Endothelial cell of umbilical vein (primary cell): ENCODE data around the gene MRPL16. TPM values are rescaled to one million over a fixed set of nuclear protein-coding genes. Genes with fewer than 3 reads are reported as not detected.

Experiments
- BruUV-seq: library from RNA; stranded (reverse); fragments of 400-500 nt; replicated peaks from 2 replicates; lab custom pipeline; 2021; lab: Mats Ljungman, UMichigan
- CTCF ChIA-PET: fragments of 300-600, 350-600 bp; sonication (Branson Sonifier 250); formaldehyde crosslinking; loops from one replicate; lab custom pipeline; 2021; ENCODE audit warnings: antibody characterized with exemption, inconsistent platforms; lab: Charles Lee
- POLR2A ChIA-PET: fragments of 300-600, 350-600 bp; sonication (Branson Sonifier 250); formaldehyde crosslinking; loops from one replicate; lab custom pipeline; 2021; ENCODE audit warnings: antibody characterized with exemption, inconsistent platforms; lab: Charles Lee
- DNase-seq: peaks from one replicate; pipeline ENCODE4 v3.0.0-alpha.2; 2011; ENCODE audit warnings: low read depth, low spot score
- FAIRE-seq: peaks from 2 replicates; lab custom pipeline; 2011; peaks lifted over from hg19 to GRCh38; lab: Jason Lieb, UNC
- H2AFZ ChIP-seq: 2 replicates; pipeline ENCODE4 v1.6.0; 2012; ENCODE audit warnings: low read depth, low read length, control low read depth, inconsistent platforms
- H3K27ac ChIP-seq: 2 replicates; pipeline ENCODE4 v1.5.1; 2011; ENCODE audit warnings: low read depth, mild to moderate bottlenecking, control low read depth, low read length, moderate library complexity; ENCODE audit not compliant: insufficient read depth
- H3K27me3 ChIP-seq, 2 experiments: 2 replicates each; pipeline versions ENCODE4 v1.6.0 to v1.6.1; 2011; ENCODE audit warnings: low read length in 2 of 2, mixed read lengths in 1 of 2; ENCODE audit not compliant: control insufficient read depth in 2 of 2, insufficient read depth in 2 of 2
- H3K36me3 ChIP-seq, 2 experiments: 2 replicates in 1 of 2; 3 replicates in 1 of 2; pipeline ENCODE4 v1.5.1; 2011; ENCODE audit warnings: low read length in 2 of 2, mild to moderate bottlenecking in 1 of 2, moderate library complexity in 1 of 2; ENCODE audit not compliant: control insufficient read depth in 2 of 2, insufficient read depth in 2 of 2; ENCODE audit errors: extremely low read depth in 1 of 2
- H3K4me1 ChIP-seq: 3 replicates; pipeline ENCODE4 v1.5.1; 2011; ENCODE audit warnings: mild to moderate bottlenecking, low read length; ENCODE audit not compliant: control insufficient read depth, insufficient read depth; ENCODE audit errors: extremely low read depth
- H3K4me2 ChIP-seq: 2 replicates; pipeline ENCODE4 v1.6.1; 2011; ENCODE audit warnings: low read length, control low read depth, mixed read lengths; ENCODE audit not compliant: insufficient read depth
- H3K4me3 ChIP-seq, 3 experiments: fragments of 200-600 bp in 1 of 3; sonication (generic), shearing (Covaris generic) in 1 of 3; replicated peaks in 1 of 3; 2 replicates each; pipeline ENCODE4 v1.5.1; 2011 to 2016; ENCODE audit warnings: control low read depth in 3 of 3, low read length in 3 of 3, mild to moderate bottlenecking in 2 of 3, inconsistent platforms in 1 of 3, low read depth in 1 of 3, moderate library complexity in 1 of 3; ENCODE audit not compliant: insufficient read depth in 1 of 3
- H3K79me2 ChIP-seq: 2 replicates; pipeline ENCODE4 v1.6.0; 2012; ENCODE audit warnings: low read length, inconsistent platforms; ENCODE audit not compliant: control insufficient read depth, insufficient read depth
- H3K9ac ChIP-seq: replicated peaks from 2 replicates; pipeline ENCODE3; 2011; ENCODE audit warnings: low read length, control low read depth; ENCODE audit not compliant: insufficient read depth; ENCODE audit errors: extremely low read depth
- H3K9me1 ChIP-seq: replicated peaks from 3 replicates; pipeline ENCODE4 v1.6.0; 2011; ENCODE audit warnings: mild to moderate bottlenecking, low read length; ENCODE audit not compliant: control insufficient read depth, insufficient read depth; ENCODE audit errors: extremely low read depth
- H3K9me3 ChIP-seq: replicated peaks from 2 replicates; pipeline ENCODE4 v1.5.1; 2012; ENCODE audit warnings: low read length, inconsistent platforms; ENCODE audit not compliant: control insufficient read depth, insufficient read depth
- H4K20me1 ChIP-seq: replicated peaks from 2 replicates; pipeline ENCODE3; 2011; ENCODE audit warnings: mild to moderate bottlenecking, low read length; ENCODE audit not compliant: control insufficient read depth, insufficient read depth; ENCODE audit errors: extremely low read depth
- EZH2 ChIP-seq: IDR thresholded peaks from 2 replicates; pipeline ENCODE4 v1.6.1; 2012; ENCODE audit warnings: borderline replicate concordance, low read depth, mild to moderate bottlenecking, moderate library complexity, low read length, inconsistent platforms; ENCODE audit not compliant: severe bottlenecking
- FOS ChIP-seq: IDR thresholded peaks from 2 replicates; pipeline ENCODE4 v1.6.1; 2011; ENCODE audit warnings: mild to moderate bottlenecking, low read length, moderate library complexity, borderline replicate concordance; ENCODE audit not compliant: insufficient read depth
- GATA2 ChIP-seq: IDR thresholded peaks from 2 replicates; pipeline ENCODE4 v1.7.0; 2011; ENCODE audit warnings: low read depth, mild to moderate bottlenecking, moderate library complexity, mixed read lengths, low read length; ENCODE audit not compliant: insufficient read length, insufficient read depth
- JUN ChIP-seq: IDR thresholded peaks from 2 replicates; pipeline ENCODE4 v1.6.1; 2011; ENCODE audit warnings: borderline replicate concordance, low read depth; ENCODE audit not compliant: insufficient read length, insufficient read depth
- MYC ChIP-seq: IDR thresholded peaks from one replicate; pipeline ENCODE4 v1.6.1; 2011; ENCODE audit warnings: mild to moderate bottlenecking, low read depth, low read length
- POLR2A ChIP-seq: IDR thresholded peaks from 2 replicates; pipeline ENCODE4 v1.6.1; 2012; ENCODE audit warnings: low read depth, mild to moderate bottlenecking, control low read depth, low read length
- POLR2AphosphoS5 ChIP-seq: IDR thresholded peaks from 2 replicates; pipeline ENCODE4 v1.6.1; 2012; ENCODE audit warnings: low read depth, mild to moderate bottlenecking, control low read depth, low read length, moderate library complexity; ENCODE audit not compliant: insufficient read depth
- dilution Hi-C: fragments of 300-500 bp; cut with MboI; formaldehyde crosslinking; loops from one replicate; pipeline ENCODE4 v1.15.0; 2019; ENCODE audit warnings: low sequenced_read_pairs; ENCODE audit not compliant: extremely low pct_ligation_motif_present
- intact Hi-C: fragments of 100-400 bp; cut with micrococcal nuclease; formaldehyde crosslinking; loops from one replicate; pipeline ENCODE4 v1.10.0; 2022
- polyA plus RNA-seq, 4 experiments: library from polyadenylated mRNA; depleted of rRNA in 3 of 4; stranded (reverse) in 3 of 4; unstranded in 1 of 4; fragments of >200 nt; gene quantifications; 2 replicates each; pipeline versions ENCODE4 v1.2.1 to v1.2.3, GENCODE V29; 2011 to 2012; ENCODE audit warnings: missing spikeins in 1 of 4
- total RNA-seq: library from RNA; stranded (reverse); gene quantifications from 2 replicates; pipeline ENCODE4 v1.2.3, GENCODE V29; 2021
- TF ChIP-seq, protein P1 (sequence below), 2 donors: IDR thresholded peaks; 1 replicate in 1 of 2; 2 replicates in 1 of 2; pipeline ENCODE4 v1.5.1; 2011; ENCODE audit warnings: low read length in 2 of 2, mild to moderate bottlenecking in 2 of 2, moderate library complexity in 2 of 2, control low read depth in 1 of 2, inconsistent platforms in 1 of 2, low read depth in 1 of 2; ENCODE audit not compliant: insufficient read depth in 1 of 2; ENCODE audit errors: extremely low read depth in 1 of 2
- TF ChIP-seq, protein P2 (sequence below): IDR thresholded peaks from 2 replicates; pipeline ENCODE4 v1.6.1; 2011; ENCODE audit not compliant: insufficient read depth, insufficient read length

MRPL16 gene
- total and polyA plus RNA-seq, 2 donors (not counting 3 experiments of a cell fraction or from before 2014, with no cell fraction given) = 63.9 to 84.0 TPM

DNA sequence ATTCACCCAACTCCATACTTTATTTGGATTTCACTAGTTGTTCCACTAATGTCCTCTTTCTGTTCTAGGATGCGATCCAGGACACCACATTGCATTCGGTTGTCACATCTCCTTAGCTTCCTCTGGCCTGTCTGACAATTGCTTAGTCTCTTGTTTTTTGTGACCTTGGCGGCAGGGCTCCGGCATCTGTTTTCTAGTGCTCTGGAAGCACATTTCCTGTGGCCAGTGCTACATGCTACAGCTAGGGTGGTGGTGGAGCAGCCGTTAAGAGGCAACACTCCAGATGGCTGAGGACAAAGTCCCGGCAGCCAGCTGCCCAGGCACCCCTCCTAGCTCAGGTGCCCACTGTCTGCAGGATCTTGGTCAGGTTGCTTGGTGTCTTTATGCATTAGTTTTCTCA lies 48.6 kb downstream of the MRPL16 start:
- dilution Hi-C loops = no loop called here
- Histone ChIP-seq H3K4me2 (no peak overlapping the region), H3K9me3 (no peaks in the 10 kb centered on the region), H3K4me1 (peaks cover 2% of the 10 kb centered on the region), H3K4me3 (no peak overlapping the region), H3K36me3 (peaks cover 0 to 12% of the 10 kb centered on the region in 2 experiments), H3K9me1 (no peaks in the 10 kb centered on the region), H3K9ac (no peak overlapping the region), H4K20me1 (no peaks in the 10 kb centered on the region), H3K27ac (no peak overlapping the region), H3K79me2 (peaks cover 59% of the 10 kb centered on the region), H3K27me3 (no peaks in the 10 kb centered on the region), H2AFZ (no peak overlapping the region)
- TF ChIP-seq EZH2 (no peak), POLR2AphosphoS5 (no peak), MYC (no peak), FOS (no peak), POLR2A (no peak), JUN (no peak), GATA2 (no peak)
- TF ChIP-seq, protein P1, sequence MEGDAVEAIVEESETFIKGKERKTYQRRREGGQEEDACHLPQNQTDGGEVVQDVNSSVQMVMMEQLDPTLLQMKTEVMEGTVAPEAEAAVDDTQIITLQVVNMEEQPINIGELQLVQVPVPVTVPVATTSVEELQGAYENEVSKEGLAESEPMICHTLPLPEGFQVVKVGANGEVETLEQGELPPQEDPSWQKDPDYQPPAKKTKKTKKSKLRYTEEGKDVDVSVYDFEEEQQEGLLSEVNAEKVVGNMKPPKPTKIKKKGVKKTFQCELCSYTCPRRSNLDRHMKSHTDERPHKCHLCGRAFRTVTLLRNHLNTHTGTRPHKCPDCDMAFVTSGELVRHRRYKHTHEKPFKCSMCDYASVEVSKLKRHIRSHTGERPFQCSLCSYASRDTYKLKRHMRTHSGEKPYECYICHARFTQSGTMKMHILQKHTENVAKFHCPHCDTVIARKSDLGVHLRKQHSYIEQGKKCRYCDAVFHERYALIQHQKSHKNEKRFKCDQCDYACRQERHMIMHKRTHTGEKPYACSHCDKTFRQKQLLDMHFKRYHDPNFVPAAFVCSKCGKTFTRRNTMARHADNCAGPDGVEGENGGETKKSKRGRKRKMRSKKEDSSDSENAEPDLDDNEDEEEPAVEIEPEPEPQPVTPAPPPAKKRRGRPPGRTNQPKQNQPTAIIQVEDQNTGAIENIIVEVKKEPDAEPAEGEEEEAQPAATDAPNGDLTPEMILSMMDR (IDR thresholded peaks at IDR 0.05; ENCODE audit: extremely low read depth in 1 of 2, insufficient read depth in 1 of 2, low read depth in 1 of 2, low read length in 2 of 2) = no peak
- TF ChIP-seq, protein P2, sequence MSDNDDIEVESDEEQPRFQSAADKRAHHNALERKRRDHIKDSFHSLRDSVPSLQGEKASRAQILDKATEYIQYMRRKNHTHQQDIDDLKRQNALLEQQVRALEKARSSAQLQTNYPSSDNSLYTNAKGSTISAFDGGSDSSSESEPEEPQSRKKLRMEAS = no peak
- CTCF ChIA-PET = interaction anchor here (1.5 kb wide), 1 partner anchor 40 kb away, joined by 4 read pairs; no protein-coding TSS in a partner anchor
- intact Hi-C loops = no loop called here
- DNase-seq = no peak
- BruUV-seq = no TSS peak
- POLR2A ChIA-PET = no interaction called here
- no peak for FAIRE-seq
